ENCODE data around the gene MTRFR.
"Not testable (repeated sequence)": the region's sequence is repeated elsewhere in the genome, so short reads cannot be mapped to it uniquely, and the experiment has no call there.

The MTRFR gene

GRCh38 chr12:123250471-123251383 is 17.5 kb downstream of the MTRFR start:
- no peak for DNase-seq

- DNase-seq: no peak
Observed at GRCh38 chr12:123251403-123252076, 18.3 kb downstream of the MTRFR start.

- not testable (repeated sequence) for DNase-seq
Observed at GRCh38 chr12:123252365-123252764, 19.1 kb downstream of the MTRFR start.

GRCh38 chr12:123253641-123254459 is 20.6 kb downstream of the MTRFR start:
- peak; percentile 65 for DNase-seq

- no peak for DNase-seq
Observed at GRCh38 chr12:123254853-123255446, 21.7 kb downstream of the MTRFR start.

DNA sequence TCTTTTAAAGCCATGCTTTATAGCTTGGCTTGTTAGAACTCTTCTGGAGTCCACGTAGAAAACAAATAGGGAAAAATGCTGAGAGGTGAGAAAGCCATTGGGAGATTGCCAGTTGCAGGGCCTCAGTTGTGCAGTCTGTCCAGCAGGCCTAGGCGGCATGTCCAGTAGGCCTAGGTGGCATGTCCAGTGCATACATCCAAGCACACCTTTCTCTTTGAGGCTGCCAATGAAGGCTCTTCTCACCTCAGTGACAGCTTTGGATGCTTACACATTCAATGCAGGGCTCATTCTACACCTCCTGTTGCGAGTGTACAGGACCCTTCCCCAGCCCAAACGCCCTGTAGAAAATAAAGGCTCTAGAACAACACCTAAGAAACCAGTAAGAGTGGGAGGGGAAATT is 25.4 kb downstream of the MTRFR start:
- DNase-seq: no peak

GRCh38 chr12:123260081-123260480 is 26.8 kb downstream of the MTRFR start:
- no peak for DNase-seq

GRCh38 chr12:123261196-123261595 is 28.0 kb downstream of the MTRFR start:
- no peak for DNase-seq

GRCh38 chr12:123263196-123263817 is 30.1 kb downstream of the MTRFR start:
- DNase-seq: no peak

DNA sequence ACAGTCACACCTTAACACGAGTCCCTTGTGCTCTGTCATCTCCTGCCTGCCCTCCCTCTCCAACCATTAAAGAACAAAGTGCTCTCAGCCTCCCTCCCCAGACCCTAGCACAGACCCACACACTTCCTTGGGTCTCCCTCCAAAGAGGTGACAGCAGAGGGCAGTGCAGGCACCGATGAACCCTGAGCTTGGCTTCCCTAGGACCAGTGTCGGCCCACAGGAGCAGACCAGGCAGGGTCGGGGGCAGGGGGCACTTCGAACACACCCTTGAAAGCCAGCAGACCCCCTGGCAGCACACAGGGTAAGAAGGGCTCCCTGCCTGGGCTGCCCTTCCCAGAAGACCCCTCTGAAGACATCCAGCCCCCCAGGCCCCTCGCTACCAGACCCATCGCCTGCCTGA is 31.4 kb downstream of the MTRFR start:
- peak; percentile 10 for DNase-seq

- no peak for DNase-seq
Observed at GRCh38 chr12:123265851-123266678, 32.8 kb downstream of the MTRFR start.

DNA sequence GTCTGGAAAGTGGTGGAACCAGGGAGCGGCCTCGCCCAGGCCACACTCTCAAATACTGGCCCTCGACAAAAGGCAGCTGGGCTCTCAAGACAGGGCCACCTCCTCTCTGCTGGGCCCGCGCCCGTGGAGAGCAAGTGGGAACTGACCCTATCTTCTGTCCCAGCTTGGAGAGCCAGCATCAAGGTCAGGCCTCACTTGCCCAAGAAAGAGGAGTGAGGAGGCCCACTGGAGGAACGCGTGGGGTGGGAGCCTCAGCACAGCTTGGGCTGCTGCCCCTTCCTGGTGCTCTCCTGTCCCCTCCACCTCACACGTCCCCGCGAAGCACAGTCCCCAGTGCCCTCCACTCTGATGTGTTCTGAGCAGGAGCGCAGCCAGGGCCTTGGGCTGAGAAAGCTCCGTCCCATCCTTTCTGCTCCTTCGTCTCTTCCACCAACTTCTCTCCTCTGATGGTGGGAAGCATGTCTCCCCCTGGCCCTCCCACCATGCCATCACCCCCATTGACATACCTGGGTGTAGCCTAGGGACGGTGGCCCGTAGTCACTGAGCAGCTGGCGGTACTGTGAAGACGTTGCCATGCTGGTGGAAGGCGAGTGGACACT is 33.5 kb downstream of the MTRFR start:
- no peak for DNase-seq

GRCh38 chr12:123267335-123267920 is 34.2 kb downstream of the MTRFR start:
- DNase-seq: no peak

DNA sequence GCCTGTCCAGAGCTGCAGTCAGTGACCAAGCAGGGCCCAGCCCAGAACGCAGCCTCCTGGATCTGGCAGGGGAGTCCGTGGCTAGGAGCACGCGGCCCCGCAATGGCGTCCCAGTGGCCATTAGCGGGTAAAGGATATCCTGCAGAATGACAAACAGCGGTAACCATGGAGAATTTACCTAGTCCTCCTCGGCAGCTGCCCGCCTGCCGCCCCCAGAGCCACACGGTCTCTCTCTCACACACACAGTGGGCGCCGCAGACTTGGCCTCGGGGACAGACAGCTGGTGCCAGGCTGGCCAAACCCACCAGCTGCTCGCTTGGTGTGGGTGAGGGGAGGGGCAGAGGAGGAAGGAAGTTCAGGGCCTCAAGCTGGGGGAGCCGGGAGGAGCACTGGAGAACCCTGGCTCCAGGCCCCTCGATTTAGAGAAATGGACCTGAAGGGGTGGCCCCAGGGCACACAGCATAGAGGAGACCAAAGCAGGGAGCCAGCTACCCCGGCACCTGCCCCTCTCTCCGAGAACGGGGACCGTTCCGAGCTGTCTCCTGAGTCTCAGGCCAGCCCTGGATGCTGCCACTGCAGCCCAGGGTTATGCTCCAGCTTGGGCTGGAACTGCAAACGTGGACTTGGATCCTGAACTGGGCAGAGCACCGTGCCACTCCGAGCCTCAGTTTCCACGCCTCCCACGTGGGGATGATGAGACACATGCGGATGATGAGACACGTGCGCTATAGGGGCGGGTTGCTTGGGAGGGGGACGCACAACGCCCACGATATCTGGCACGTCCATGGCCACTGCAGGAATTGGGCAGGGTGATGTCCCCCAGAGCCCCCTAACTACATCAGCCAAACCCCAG is 35.0 kb downstream of the MTRFR start:
- DNase-seq: peak; percentile 73

DNA sequence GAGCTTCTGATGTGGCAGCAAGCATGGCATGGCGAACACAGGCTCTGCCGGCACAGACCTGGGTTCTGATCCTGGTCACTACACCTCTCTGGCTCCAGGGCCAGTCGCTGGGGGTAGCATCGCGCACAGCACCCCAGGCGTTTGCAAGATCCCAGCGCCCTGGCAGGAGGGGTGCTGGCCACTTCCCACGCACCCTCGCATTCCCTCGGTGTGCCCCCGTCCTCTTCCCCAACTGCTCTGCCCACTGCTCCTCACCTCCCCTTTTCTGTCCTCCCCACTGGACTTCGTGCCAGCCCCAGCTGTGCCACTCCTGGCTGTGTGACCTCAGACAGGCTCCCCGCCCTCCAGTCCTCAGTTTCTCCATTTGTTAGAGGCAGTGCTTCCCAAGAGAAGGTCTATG is 35.6 kb downstream of the MTRFR start:
- peak; percentile 58 for DNase-seq

- DNase-seq: peak; percentile 92
Observed at GRCh38 chr12:123269395-123269892, 36.2 kb downstream of the MTRFR start.

DNA sequence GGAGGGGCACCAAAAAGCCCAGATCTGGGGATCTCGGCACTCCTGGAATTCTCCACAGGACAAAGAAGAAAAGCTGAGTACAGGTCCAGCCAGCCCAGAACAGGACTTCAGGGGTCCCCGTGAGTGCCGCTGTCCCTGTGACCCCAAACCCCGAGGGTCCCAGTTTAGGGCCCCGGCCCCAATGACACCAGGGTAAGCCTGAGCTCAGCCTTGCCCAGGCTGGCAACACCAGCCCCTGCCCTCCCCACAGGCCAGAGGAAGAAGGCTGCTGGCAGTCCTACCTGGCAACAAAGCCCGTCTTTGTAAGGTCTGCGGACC is 36.6 kb downstream of the MTRFR start:
- DNase-seq: peak; percentile 57

GRCh38 chr12:123270214-123271000 is 37.2 kb downstream of the MTRFR start:
- DNase-seq: peak; percentile 54

Measured in midbrain (tissue), 1 donor.